ENCODE results near the gene REXO4. TPM values are rescaled to one million over a fixed set of nuclear protein-coding genes. Genes with fewer than 3 reads are reported as not detected.

The REXO4 gene
- total and polyA plus RNA-seq, 2 of the 13 experiments (the other 11 are each of a cell fraction or from before 2014, with no cell fraction given): 18.5 to 30.4 TPM

GRCh38 chr9:133375116-133375723 lies 42.6 kb downstream of the REXO4 start (continued):
- TF ChIP-seq SNAPC5 (CRISPR knock-in tag; IDR thresholded peaks at IDR 0.05; ENCODE audit: borderline replicate concordance) (no peak), ZNF460 (CRISPR knock-in tag; IDR thresholded peaks at IDR 0.05; ENCODE audit: borderline replicate concordance) (no peak), TAF15 (IDR thresholded peaks at IDR 0.05; ENCODE audit: low read depth, low read length, poor library complexity, severe bottlenecking) (no peak), CCAR2 (optimal IDR thresholded peaks at IDR 0.05; ENCODE audit: low read depth, low read length) (no peak), PHF21A (CRISPR knock-in tag; IDR thresholded peaks at IDR 0.05) (no peak; the same call in 1 of the 2 replicates), ZSCAN5A (CRISPR knock-in tag; IDR thresholded peaks at IDR 0.05; ENCODE audit: borderline replicate concordance) (no peak), ETV5 (CRISPR knock-in tag; IDR thresholded peaks at IDR 0.05; ENCODE audit: borderline replicate concordance) (no peak), RXRA (CRISPR knock-in tag; IDR thresholded peaks at IDR 0.05) (no peak), NFAT5 (CRISPR knock-in tag; IDR thresholded peaks at IDR 0.05) (no peak), ONECUT2 (CRISPR knock-in tag; IDR thresholded peaks at IDR 0.05) (no peak), THYN1 (CRISPR knock-in tag; IDR thresholded peaks at IDR 0.05; ENCODE audit: borderline replicate concordance, low read depth) (no peak), LBX2 (CRISPR knock-in tag; IDR thresholded peaks at IDR 0.05; ENCODE audit: borderline replicate concordance) (no peak), CENPT (CRISPR knock-in tag; IDR thresholded peaks at IDR 0.05; ENCODE audit: low read depth) (no peak), ATAD3A (CRISPR knock-in tag; IDR thresholded peaks at IDR 0.05) (no peak), ZNF737 (CRISPR knock-in tag; IDR thresholded peaks at IDR 0.05; ENCODE audit: borderline replicate concordance) (no peak), ZNF780A (CRISPR knock-in tag; IDR thresholded peaks at IDR 0.05) (no peak), MXD4 (CRISPR knock-in tag; IDR thresholded peaks at IDR 0.05) (no peak), AFF4 (CRISPR knock-in tag; IDR thresholded peaks at IDR 0.05) (no peak), ZNF121 (CRISPR knock-in tag; IDR thresholded peaks at IDR 0.05) (no peak)
